Gastroesophageal sphincter (tissue), 3 donors: ENCODE measurements around the gene SHH.

ENCODE experiments used
- EP300 ChIP-seq: sonication (generic); formaldehyde crosslinking; IDR thresholded peaks from one replicate; pipeline ENCODE4 v1.6.1; 2017; ENCODE audit warnings: antibody characterized with exemption, mild to moderate bottlenecking
- POLR2A ChIP-seq, 2 donors: fragments of 450-650 bp; IDR thresholded peaks; one replicate each; pipeline ENCODE4 v1.6.1; 2017; ENCODE audit warnings: antibody characterized with exemption in 2 of 2, mild to moderate bottlenecking in 2 of 2, moderate library complexity in 1 of 2
- POLR2AphosphoS5 ChIP-seq: sonication (generic); formaldehyde crosslinking; IDR thresholded peaks from one replicate; pipeline ENCODE4 v1.6.1; 2017; ENCODE audit warnings: antibody characterized with exemption
- TF ChIP-seq, protein P1 (sequence below), 4 experiments: fragments of 200-600 bp in 2 of 4; fragments of 450-650 bp in 2 of 4; sonication (generic) in 1 of 4; IDR thresholded peaks; one replicate each; pipeline ENCODE4 v1.5.1; 2017 to 2019; ENCODE audit warnings: antibody characterized with exemption in 4 of 4, mild to moderate bottlenecking in 2 of 4, moderate library complexity in 2 of 4

- TF ChIP-seq, protein P1, sequence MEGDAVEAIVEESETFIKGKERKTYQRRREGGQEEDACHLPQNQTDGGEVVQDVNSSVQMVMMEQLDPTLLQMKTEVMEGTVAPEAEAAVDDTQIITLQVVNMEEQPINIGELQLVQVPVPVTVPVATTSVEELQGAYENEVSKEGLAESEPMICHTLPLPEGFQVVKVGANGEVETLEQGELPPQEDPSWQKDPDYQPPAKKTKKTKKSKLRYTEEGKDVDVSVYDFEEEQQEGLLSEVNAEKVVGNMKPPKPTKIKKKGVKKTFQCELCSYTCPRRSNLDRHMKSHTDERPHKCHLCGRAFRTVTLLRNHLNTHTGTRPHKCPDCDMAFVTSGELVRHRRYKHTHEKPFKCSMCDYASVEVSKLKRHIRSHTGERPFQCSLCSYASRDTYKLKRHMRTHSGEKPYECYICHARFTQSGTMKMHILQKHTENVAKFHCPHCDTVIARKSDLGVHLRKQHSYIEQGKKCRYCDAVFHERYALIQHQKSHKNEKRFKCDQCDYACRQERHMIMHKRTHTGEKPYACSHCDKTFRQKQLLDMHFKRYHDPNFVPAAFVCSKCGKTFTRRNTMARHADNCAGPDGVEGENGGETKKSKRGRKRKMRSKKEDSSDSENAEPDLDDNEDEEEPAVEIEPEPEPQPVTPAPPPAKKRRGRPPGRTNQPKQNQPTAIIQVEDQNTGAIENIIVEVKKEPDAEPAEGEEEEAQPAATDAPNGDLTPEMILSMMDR (IDR thresholded peaks at IDR 0.05): no peak
- TF ChIP-seq POLR2AphosphoS5 (no peak), POLR2A (IDR thresholded peaks at IDR 0.05) (no peak), EP300 (no peak)
Measured at GRCh38 chr7:155804431-155804831, 7.8 kb downstream of the SHH start.
